NCI-H1092 (cell line): ENCODE data around the gene LRFN2.

Experiments
- DNase-seq: peaks from one replicate; lab custom pipeline; 2025; lab: John Stamatoyannopoulos, UW

Gene LRFN2

DNA sequence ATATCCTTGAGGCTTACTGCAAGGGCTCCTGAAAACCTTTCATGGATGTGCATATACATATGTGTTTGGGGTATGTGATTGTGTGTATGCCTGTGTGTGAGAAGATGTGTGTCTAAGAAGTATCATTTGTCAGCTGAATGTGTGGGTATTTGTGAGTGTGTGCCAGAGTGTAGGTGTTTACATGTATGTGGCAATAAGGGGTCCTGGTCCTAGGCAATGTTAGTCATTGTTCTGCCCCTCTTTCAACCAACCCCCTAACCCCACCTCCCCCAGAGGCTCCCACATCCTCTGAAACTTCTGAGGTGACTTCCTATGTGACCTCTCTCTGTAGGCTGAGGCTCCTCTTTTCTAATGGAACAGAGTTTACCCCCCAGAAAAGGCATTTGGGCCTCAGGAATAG is 186.4 kb downstream of the LRFN2 start:
- DNase-seq: no peak

DNA sequence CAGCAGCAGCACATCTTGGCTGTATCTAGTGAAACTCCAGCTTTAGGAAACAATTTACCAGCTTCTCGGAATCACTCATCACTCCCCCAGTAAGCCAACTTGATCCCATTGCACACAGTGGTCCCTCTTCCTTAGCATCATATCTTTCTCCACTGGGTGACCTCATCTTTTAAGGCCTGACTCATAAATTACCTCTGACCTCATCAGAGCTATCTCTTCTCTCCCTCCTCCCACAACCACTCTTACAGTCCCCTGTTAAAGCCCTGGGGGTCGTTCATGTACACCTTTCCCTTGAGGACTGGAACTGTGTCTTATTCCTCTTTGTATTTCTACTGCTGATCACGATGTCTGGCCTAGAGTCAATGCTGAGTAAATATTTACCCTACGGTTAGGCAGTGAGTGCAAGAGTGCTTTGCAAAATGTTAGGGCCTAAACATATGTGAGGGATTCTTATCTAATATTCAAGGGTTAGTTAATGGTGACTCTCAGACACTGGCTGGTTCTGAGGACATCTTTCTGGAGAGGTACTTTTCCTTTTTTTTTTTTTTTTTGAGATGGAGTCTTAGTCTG is 187.2 kb downstream of the LRFN2 start:
- no peak for DNase-seq

DNA sequence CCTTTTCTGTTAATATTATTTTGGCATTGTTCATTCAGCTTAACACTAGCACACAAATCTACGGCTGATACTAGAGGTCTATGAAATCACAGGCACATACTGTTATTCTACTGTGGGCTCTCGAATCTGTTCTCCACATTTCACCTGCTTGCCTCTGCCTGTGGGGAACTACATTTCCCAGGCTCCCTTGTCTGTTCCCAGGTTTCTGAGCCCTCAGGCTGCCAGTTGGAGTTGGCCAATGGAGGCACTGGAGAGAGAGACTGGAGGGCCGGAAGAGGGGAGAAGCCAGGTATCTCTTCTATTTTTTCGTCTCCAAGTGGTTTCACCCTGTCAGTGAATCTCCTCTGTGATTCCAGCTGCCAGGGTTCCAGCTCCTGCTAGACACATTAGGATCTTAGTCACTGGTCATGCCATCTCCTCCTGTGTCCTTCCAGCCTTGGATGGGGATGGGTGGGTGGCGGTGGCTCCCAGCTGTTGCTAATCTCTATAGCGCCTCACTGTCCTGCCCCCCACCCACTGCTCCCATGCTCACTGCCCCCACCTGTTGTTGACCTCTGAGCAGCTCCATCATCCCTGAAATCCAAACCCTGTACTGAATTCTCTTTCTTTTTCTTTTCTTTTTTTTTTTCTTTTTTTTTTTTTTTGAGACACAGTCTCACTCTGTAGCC is 188.2 kb downstream of the LRFN2 start:
- no peak for DNase-seq

DNA sequence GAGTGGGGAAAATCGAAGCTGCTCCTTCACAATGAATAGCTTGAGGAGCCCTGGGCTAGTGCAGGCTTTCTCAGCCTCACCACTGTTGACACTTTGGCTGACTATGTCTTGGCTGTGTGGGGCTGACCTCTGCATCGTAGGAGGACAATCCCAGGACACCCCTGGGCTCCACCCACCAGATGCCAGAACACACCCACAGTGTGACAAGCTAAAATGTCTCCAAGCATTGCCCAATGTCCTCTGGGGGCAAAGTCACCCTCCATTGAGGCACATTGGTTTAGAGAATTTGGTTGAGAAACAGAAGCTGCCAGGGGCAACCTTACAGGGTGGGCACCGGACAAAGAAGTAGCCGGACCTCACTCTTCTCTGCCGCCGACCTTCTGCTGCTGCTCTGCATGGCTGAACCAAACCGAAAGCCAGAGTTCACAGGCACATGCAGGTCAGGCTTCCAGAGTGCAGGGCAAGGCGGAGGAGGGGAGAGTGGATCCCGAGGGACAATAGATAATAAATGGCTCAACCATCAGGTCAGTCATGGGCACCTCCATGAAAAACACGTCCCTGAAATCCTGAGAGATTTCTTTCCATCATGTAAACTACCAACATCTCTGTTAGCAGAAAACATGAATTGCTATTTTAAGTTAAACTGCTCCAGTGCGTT is 189.0 kb downstream of the LRFN2 start:
- no peak for DNase-seq

DNA sequence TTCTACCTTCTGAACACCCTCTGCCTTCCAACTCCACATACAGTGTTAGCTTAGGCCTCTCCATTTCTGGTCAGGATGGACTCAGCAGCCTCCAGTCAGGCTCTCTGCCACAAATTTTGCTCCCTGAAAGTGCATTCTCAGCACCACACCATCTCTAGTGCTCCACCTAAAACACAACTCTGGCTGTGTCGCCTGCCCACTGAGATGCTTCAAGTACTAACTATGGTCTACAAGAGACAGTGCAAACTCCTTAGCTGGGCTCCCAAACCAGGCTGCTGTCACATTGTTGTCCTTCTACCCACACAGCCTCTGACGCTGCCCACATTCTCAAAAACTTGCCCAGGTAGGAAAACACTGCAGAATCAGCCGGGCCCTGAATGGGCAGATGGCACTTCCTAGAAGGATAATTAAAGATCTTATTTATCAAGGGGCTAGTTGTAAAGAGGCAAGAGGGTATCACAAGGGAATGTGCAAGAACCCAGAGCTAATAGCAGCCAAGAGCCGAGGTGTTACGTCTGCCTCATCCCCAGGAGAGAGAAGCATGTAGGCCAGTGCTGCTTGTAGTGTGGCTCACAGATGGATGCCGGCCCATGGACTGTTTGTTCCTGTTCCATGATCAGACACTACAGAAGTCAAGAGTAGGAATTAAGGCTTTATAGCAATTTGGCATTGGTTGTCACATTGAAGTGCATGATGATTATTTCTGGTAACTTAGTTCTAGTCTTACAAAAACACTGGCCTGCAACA is 189.7 kb downstream of the LRFN2 start:
- DNase-seq: no peak

DNA sequence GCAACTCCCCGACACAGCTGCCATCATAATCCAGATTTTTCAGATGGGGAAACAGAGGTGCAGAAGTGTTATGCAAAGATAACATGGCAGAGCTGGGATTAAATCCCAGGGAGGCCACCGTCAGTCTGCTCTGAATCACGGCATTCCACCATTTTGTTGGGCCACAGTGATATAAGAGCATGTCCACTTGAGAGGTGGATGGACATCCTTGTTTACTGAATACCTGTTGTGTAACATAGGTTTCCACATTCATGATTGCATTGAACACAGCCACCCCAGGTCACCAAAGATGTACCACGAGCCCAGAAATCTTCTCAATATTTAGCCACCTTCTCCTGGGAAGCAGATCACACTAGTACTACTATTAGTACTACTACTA is 191.5 kb downstream of the LRFN2 start:
- DNase-seq: no peak

DNA sequence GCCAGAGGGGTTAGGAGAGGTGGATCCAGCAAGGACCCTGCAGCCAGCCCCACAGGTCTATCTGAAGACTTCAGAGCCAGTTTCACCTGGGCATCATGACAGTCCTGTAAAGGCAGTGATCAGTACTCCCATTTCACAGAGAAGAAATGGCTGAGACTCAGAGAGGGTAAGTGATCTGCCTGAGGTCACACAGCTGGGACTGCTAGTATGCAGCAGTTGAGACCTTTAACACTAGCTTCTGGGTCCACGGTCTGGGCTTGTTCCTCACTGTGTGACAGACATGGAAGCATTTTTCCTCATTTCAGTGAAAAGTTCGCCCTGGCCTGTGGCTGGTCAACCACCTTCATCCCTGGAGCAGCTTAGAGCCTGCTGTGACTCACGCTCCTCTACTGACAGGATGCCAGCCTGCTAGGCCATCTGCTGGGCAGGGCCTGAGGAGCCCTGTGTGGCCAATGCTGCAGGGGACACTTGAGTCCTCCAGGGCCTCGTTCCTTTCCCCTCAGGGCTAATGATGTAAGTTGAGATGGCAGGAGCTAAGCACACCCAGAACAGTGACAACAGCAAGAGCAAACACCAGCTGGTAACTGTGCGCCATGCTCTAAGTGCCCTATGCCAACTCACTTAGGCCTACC is 192.0 kb downstream of the LRFN2 start:
- DNase-seq: peak; percentile 76

DNA sequence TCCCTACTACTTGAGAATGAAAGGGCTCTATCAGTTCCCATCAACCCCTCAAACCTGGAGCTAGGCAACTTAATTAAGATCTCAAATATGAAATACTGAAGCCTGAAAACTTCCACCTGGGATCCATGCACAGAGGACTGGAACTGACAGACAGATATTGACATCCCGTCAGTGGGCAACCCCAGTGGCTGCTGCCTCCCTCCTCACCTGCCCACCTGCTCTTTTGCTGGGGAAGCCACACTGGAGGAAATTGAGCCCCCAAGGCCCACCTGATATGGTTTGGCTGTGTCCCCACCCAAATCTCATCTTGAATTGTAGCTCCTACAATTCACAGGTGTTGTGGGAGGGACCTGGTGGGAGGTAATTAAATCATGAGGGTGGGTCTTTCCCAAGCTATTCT is 192.8 kb downstream of the LRFN2 start:
- DNase-seq: no peak

DNA sequence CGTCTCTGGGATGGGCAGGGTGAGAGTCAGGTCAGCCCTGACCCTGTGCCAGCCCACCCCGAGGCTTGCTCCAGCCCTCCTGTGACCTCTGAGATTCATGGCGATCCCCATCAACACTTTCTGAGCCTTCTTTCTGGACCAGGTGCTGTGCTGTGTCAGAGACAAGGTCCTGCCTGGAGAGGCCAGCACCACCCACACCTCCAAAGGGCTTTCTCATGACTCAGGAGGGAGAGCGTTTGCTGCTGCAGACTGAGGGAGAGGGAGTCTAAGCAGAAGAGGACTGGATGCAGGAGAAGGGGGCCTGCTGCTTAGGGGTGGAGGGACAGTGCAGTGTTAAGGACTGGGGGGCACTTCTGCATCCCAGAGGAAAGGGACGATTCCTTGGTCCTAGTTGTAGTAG is 193.5 kb downstream of the LRFN2 start:
- no peak for DNase-seq

DNA sequence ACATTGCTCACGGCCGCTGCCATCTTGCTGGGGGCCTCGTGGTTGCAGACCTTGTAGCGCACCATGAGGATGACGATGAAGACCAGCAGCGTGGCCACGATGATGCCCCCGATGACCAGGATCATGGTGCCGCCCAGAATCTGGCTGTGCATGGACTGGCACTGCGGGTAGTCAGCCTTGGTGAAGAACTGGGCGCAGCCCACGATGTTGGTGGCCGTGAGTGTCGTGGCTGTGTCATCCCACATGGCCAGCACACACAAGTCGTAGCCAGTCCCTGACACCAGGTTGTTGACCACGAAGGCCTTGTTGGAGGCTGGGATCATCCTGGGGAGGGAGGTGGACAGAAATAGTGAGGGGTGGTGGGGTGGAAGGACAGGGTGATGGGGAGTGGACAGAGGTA is 194.6 kb downstream of the LRFN2 start:
- DNase-seq: no peak

DNA sequence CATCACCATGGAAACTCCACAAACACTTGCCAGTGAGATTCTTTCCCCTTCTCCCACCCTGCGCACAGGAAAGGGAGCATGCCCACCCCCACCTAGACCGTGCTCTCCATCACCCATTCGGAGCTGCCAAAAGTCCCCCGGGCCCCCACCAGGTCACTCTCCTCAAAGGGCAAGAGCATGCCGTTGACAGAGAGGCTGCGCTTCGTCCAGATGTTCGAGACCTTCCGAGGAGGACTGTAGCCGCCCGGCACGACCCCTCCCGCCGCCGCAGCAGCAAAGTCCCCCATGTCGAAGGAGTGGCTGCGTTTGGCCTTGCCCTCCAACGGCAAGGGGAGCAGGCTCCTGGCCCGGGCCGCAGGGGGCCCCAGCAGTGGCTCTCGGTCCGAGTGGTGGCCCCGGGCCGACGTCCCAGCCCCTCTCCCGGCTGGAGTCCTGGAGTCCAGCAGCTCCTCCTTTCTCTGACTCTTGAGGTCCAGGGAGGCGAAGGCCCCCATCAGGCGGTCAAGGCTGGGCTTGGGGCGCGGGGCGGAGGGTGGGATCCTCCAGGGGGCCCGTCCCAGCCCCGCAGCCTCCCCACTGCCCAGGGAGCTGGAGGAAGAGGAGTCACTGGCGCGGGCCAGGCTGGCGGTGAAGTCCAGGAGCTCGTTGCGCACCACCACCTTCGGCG is 195.2 kb downstream of the LRFN2 start:
- no peak for DNase-seq

DNA sequence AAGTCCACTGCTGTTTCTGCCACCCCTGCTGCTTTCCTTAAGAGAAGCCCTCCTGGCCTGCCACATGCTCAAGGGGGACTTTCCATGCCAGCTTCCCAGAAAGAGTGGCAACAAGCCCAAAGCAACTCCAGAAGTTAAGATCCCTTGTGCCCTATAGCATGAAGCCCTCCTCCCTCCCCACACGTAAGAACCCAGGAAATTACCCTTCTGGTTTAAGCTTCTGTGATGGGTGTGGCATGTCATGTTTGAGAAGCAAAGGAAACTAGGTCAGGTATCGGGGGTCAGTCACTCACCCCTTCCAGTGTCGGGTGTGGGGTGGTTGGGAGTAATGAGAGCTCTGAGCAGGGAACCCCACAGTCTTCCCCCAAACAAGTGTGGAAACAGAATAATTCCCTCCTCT is 196.1 kb downstream of the LRFN2 start:
- DNase-seq: no peak

DNA sequence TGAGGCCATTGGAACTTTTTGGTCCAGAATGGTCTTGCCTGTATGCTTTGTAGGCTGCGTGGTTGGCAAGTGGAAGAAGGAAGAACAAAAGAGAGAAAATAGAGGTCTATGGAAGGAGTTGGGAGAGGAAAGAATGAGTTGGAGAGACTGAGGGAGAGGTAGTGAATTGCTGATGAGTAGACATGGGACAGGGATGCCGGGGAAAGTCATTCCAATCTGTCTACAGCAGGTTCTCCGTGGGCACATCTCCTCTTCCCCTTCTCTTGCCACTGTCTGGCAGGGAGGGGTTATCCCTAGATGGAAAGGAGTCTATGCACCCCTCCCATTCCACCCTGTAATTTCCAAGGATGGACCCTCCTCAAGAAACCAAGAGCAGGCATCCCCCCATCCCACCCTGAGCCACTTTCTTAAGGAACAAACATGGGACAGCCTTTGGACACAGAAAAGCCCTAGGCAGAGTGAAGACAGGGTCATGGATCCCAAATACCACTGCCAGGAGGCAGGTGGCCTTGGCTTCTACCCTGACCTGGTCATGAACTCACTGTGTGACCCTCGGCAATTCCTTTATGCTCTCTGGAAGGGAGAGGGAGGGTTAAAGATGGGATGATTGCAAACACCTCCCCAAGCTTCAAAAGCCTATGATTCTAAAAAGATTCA is 196.9 kb downstream of the LRFN2 start:
- no peak for DNase-seq

DNA sequence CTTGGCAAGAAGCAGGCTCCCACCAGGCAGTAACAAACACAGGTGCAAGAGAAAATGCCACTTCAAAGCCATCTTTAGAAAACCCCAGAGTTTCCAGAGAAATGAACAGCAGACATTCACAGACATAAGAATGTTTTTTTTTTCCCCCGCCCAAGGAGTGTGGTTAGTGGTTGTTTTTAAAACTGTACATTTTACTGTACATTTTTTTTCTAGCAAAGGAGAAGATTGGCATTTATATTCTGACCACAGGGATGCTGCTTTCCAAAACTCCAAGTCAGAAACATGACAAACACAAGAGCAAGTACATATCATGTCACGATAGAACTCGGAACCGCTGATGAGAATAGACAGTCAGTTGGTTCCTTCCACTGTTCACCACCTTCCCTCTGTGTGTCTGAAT is 197.9 kb downstream of the LRFN2 start:
- no peak for DNase-seq

DNA sequence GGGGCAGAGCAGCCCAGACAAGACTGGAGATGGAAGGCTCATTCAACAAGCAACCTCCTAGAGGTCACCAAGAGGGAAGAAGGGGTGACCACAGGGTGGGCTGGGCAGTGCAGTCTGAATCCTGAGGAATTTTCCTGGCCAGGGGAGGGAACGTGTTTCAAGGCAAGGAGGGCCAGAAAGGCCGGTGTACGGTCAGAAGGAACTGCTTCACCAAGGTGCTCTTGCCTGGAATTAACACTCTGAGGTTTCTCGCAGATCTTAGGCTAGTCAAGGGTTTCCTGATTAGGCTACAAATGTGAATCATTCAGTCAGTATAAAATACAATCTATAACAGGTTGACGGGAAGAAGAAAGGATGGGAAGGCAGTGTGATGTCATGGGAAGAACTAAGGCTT is 199.3 kb downstream of the LRFN2 start:
- no peak for DNase-seq

DNA sequence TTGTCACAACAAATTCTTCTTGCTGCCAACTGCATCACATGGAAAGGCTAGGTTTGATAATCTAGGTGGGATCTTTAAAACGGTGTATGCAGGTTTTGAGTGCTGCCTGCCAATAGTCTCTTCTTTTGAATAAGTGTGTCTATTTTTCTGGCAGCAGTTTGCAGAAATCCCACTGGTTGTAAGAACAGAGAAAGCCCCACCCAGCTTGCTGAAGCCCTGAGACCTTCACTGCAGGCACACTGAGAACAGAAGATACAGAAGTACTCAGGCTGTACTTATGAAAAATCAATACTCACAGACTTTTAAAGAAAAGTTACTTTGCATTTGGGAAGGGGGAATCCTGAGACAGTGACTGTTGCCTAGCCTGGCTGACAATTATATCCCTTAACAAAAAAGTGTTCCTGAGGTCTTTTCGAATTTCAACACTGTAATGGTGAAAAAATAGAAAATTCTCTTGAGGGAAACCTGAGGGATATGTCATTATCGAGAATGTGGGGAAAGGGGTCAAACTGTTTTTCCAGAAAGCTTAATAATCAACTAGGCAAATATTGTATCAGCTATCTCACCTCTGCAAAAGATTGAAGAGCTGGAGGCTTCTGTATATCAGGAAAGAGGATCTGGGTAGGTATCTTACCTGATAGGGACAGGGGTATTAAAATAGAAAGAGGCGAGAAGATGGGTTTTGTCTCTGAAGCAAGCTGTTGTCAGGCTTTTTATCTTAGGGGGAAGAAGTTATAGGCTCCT is 199.9 kb downstream of the LRFN2 start:
- DNase-seq: no peak

DNA sequence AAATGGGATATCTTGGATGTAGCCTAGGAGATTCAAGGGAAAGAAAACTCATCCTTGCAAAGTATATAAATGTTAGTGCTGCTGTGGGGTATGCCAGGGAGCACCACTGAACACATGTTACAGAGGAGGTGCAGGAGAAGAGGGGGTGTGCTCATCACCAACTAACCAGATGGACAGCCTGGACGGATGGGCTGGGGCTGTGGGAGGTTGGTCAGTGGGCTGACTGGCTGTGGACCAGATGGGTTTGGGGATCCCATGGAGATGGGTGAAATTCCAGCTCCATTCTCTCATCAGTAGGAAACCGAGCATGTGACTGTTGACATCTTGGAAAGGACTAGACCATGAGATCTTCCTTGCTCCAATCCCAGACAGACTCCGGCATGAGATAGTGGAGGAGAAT is 201.0 kb downstream of the LRFN2 start:
- DNase-seq: no peak

DNA sequence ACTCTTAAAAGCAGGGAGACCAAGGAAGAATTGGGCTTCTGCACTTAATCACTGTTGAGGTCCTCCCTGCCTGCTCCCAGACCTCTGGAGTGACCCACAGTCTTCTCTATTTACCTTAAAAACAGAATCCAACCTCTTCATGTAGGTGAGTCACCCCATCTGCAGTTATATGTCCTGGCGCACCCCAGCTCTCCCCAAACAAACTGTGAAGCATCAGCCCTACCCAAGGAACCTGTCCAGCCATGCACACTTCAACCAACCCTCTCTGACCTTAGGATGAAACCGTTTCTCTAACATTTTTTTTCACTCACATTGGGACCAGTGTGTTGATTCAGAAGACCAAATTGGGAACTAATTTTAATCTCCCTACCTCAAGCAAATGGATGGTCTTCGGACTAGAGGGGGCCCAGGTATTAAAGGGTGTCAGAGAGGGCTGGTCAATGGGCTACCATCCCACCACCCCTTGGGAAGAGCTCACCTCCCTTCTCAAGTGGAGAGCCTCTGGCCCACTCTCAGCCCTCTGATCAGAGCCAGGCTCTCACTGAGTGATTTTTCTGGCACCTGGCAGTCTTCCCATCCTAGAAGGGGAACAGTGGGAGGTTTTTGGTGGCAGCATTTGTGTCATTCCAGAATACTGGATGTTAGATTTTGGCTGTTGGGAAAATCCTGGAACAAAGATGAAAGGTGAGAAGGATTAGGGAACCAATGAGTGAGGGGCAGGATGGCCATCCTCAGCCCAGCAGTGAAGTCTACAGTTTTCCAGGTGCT is 203.6 kb downstream of the LRFN2 start:
- no peak for DNase-seq

DNA sequence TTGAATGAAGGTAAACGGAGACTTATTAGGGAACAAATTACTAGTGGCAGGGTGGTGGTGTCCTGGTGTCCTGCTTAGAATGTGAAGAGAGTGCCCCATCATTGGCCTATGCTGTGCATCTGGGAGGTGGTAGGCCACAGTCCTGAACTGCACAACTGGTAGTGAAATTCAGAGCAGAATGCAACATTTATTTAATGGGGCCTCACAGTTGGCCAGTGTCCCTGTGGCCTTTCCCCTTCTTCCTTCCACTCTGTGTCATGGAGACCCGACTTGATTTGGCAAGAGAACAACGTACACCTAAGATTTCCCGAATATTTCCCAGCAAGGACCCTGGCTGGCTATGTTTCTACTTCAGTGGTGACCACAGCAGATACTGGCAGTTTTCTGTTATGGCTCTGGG is 206.9 kb downstream of the LRFN2 start:
- no peak for DNase-seq

DNA sequence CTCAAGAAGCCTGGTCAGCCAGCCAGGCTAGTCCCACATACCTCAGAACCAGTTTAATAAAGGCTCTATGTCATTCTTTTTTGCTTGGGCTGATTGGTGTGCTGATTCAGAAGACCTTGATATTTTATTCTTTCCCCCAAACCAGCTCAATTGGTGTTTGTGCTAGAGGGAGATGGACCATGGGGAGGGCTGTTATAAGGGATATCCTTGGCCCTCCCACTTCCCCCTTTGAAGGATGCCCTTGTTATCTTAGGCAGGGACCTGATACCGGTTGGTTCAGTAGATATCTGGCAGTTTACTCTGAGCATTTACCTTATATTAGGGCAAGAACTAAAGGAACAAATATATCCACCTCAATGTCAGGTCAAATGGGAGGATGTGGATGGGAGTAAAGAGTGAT is 207.4 kb downstream of the LRFN2 start:
- no peak for DNase-seq
